GM18951 (cell line): ENCODE data around the gene ZNF575.

ENCODE experiments used
- POLR2A ChIP-seq: IDR thresholded peaks from 4 replicates; pipeline ENCODE4 v1.6.1; 2011; ENCODE audit warnings: mild to moderate bottlenecking; ENCODE audit not compliant: insufficient read length, insufficient read depth; ENCODE audit errors: extremely low read depth
- in situ Hi-C: fragments of 300-500 bp; cut with MboI; formaldehyde crosslinking; loops from one replicate; pipeline ENCODE4 v1.12.0; 2022; ENCODE audit warnings: low sequenced_read_pairs, mixed read lengths, inconsistent platforms; ENCODE audit not compliant: unreplicated experiment

The ZNF575 gene

DNA sequence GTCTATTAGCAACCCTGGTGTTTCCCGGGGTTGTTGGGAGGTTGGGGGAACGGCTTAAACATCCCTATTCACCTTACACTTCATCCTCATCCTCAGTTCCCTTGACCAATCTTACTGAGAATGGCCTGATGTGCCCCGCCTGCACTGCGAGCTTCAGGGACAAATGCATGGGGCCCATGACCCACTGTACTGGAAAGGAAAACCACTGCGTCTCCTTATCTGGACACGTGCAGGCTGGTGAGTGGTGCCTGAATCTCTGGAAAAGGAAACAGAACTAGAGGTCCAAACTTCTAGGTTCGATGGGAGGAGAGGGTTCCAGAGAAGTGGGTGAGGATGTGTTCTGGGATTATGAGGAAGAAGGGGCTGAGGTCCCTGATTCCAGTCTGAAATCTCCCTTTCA, 48.5 kb downstream of the ZNF575 start:
- in situ Hi-C loops: no loop called here
- TF ChIP-seq POLR2A: no peak

DNA sequence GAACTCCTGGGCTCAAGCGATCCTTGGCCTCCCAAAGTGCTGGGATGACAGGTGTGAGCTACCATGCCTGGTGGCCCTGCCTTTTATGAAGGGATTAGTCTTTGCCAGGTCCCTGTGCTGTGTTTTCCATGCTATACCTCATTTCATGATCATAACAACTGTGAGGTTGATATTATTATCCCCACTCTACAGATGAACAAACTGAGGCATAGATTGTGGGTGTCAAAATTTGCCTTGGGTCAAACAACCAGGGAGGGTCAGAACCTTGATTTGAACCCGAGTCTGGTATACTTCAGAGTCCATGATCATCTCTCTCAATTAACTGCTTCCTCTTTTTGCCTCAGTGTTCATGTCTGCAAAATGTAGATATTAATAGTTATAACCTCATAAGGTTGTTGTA, 49.5 kb downstream of the ZNF575 start:
- no peak for TF ChIP-seq POLR2A
- in situ Hi-C loops: no loop called here

DNA sequence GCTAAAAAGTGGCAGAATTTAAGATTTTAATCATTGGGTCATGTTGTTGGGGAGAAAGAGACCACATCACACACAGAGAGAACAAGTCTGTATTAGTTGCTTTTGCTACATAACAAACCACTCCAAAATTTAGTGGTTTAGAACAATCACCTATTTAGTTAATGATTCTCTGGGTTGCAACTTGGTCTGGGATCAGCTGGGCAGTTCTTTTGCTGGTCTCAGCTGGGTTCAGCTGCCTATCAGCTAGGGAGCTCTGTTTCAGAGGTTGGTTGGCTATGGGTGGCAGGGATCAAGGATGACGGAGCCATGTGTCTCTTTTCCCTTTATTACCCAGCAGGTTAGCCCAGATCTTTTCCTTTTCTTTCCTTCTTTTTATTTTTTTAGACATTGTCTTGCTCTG, 51.5 kb downstream of the ZNF575 start:
- no peak for TF ChIP-seq POLR2A
- in situ Hi-C loops: no loop called here
